GM12872 (cell line): ENCODE results near the gene TPO.

Experiments used
- TF ChIP-seq, protein P1 (sequence below): IDR thresholded peaks from 3 replicates; pipeline ENCODE4 v1.5.1; 2011; ENCODE audit warnings: low read depth, mild to moderate bottlenecking, low read length, moderate library complexity; ENCODE audit not compliant: insufficient read depth

TPO gene

DNA sequence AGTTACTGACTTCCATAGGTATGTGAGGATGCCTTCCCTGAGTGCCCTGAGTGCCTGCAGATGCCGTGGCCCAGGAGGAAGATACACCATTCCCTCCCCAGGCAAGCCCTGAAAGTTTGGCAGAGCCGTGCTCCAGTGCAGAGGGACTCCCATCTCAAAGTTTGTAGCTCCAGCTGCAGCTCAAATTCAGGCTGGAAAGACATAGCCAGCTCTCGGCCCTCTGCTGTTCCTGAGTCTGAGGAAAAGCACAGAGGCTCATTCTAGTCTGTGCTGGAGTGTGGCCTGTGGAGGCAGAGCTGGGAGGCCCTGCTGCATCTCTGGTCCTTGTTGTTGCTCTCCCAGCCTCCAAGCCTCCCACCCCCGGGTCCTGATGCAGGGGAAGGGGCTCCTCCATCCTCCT lies 15.9 kb upstream of the TPO start:
- TF ChIP-seq, protein P1, sequence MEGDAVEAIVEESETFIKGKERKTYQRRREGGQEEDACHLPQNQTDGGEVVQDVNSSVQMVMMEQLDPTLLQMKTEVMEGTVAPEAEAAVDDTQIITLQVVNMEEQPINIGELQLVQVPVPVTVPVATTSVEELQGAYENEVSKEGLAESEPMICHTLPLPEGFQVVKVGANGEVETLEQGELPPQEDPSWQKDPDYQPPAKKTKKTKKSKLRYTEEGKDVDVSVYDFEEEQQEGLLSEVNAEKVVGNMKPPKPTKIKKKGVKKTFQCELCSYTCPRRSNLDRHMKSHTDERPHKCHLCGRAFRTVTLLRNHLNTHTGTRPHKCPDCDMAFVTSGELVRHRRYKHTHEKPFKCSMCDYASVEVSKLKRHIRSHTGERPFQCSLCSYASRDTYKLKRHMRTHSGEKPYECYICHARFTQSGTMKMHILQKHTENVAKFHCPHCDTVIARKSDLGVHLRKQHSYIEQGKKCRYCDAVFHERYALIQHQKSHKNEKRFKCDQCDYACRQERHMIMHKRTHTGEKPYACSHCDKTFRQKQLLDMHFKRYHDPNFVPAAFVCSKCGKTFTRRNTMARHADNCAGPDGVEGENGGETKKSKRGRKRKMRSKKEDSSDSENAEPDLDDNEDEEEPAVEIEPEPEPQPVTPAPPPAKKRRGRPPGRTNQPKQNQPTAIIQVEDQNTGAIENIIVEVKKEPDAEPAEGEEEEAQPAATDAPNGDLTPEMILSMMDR, result no peak

DNA sequence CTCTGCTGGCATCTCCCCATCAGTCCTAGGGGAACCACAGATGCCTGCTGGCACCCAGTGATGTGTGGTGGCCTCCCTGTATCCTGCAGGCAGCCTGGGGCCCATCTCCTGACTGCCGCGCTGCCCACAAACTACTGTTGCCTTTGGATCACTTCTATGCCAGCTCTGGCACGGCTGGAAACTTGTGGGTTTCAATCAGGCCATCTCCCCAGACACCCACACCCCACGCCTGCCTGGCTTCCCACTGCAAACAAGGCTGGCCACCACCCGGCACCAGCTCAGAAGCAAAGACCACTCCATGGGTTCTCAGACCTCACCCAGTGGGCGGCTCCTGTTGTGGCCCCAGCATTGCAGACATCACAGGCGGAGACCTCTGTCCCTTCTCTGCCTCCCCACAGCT lies 15.1 kb upstream of the TPO start:
- TF ChIP-seq, protein P1, result no peak

DNA sequence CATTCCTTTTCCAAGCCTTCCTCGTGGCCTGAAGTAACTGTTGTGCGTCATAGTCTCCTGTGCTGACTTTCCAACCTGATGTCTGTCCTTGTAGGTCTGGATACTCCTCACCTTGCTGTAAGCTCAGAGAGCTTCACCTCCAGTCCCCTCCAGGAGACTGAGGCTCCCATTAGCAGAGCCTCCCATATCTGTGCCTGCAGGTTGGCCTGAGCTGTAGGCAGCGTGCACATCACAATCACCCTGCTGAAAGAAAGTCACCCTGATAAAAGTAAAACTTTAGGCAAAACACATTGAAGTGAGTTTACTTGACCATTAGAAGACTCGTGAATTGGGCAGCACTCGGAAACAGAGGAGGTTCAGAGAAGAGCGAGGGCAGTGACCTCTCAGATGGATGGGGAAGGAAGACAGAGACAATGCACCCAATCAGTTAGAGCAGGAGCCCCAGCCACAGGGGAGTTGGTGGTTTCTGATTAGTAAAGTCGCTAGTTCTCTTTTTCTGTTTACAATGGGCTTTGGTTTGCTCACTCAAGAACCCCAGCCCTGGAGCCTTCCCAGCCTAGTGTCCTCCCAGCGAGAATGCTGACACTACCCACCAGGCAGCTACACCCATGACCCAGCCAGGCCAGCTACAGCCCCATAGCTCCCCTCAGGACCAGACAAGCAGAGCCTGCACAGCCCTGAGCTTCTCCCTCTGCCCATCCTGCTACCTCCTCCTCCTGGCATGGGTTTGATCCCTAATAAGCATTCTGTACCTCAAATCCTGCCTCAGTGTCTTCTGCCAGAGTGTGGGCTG lies 12.1 kb upstream of the TPO start:
- TF ChIP-seq, protein P1, result no peak

DNA sequence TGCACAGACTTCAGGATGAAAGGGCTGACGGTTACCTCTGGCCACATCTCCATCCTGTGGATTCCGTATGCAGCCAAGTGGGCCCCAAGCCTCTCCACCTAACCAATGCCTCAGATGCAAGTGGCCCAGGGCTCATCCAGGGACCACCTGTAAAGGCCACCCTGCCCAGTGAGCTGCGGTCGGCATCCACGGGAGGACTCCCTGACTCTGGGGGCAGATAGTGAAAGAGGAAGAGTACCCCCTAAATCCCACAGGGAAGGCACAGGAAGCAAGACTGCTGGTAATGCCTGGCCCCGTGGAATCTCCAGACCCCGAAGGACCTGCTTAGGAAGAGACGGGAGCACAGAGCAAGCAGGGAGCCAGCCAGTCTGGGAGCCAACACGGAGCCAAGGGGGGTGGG lies 11.2 kb upstream of the TPO start:
- TF ChIP-seq, protein P1, result no peak

DNA sequence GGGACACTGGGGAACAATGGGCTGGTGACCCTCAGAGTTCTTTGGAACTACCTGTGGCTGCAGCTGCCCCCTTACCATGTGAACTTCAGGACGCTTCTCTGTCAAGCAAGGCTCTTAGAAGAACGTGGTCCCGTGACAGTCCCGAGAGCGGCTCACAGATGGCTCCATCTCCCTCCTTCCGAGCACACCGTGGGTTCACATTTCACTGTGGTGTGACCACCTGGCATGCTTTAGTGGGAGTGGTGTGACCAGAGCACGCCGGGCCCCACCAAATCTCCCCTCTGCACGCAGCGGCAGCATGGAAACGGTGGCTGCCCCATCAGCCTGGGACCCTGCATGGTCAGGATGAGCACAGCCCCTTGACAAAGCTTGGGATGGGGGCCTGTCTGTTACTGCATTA lies 9.7 kb upstream of the TPO start:
- TF ChIP-seq, protein P1, result no peak

DNA sequence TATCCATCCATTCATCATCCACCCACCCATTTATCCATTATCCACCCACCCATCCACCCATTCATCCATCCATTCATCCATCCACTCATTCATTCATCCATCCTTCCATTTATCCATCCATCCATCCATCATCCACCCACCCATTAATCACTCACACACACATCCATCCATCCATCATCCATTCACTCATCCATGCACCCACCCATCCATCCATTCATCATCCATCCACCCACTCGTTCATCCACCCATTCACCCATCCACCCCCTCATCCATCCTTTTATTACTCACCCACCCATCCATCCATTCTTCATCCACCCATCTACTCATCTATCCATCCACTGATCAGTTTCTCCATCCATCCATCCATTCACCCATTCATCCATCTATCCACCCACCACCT lies 8.1 kb upstream of the TPO start:
- TF ChIP-seq, protein P1, result no peak

DNA sequence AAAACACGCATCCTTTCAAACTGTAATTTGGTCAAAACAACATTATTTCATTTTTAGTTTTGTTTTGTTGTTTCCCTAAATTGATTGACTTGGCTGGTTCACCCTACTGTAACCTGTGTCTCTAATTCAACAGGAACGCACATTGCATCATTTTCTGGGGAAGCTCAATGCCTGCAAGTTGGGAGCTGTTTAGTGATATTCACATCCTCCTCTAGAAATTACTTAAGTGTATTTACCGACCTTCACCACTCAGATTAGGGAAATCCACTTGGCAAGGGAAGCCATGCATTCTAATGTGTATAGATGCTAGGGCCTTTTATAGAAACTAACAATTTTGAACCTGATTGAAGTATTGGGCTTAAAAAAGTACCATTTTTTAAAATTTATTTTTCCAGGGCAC lies 7.3 kb upstream of the TPO start:
- TF ChIP-seq, protein P1, result no peak
